Astrocyte (in vitro differentiated cells and primary cell): Measurements from ENCODE around the gene PPP1R13B. TPM values are rescaled to one million over a fixed set of nuclear protein-coding genes. Genes with fewer than 3 reads are reported as not detected.
"Not testable (repeated sequence)": the region's sequence is repeated elsewhere in the genome, so short reads cannot be mapped to it uniquely, and the experiment has no call there.

Experiments used
- DNase-seq: peaks from one replicate; pipeline ENCODE4 v3.0.0-alpha.2; 2010; ENCODE audit warnings: low read depth
- FAIRE-seq: peaks from 2 replicates; lab custom pipeline; 2011; peaks lifted over from hg19 to GRCh38; lab: Jason Lieb, UNC
- H2AFZ ChIP-seq: 2 replicates; pipeline ENCODE4 v1.6.0; 2012; ENCODE audit warnings: low read depth, low read length, inconsistent platforms
- H3K27ac ChIP-seq: 2 replicates; pipeline ENCODE4 v1.5.1; 2011; ENCODE audit warnings: low read depth, low read length, inconsistent platforms
- H3K27me3 ChIP-seq: 2 replicates; pipeline ENCODE4 v1.6.0; 2011; ENCODE audit warnings: low read length, inconsistent platforms; ENCODE audit not compliant: insufficient read depth
- H3K36me3 ChIP-seq: 2 replicates; pipeline ENCODE4 v1.5.1; 2011; ENCODE audit warnings: low read length, inconsistent platforms; ENCODE audit not compliant: insufficient read depth
- H3K4me1 ChIP-seq: 2 replicates; pipeline ENCODE4 v1.5.1; 2011; ENCODE audit warnings: low read length, inconsistent platforms; ENCODE audit not compliant: insufficient read depth
- H3K4me2 ChIP-seq: 2 replicates; pipeline ENCODE4 v1.6.0; 2012; ENCODE audit warnings: low read length, inconsistent platforms
- H3K4me3 ChIP-seq: 2 replicates; pipeline ENCODE4 v1.5.1; 2011; ENCODE audit warnings: low read depth, mild to moderate bottlenecking, low read length, inconsistent platforms; ENCODE audit not compliant: insufficient read depth
- H3K79me2 ChIP-seq: 2 replicates; pipeline ENCODE4 v1.6.0; 2012; ENCODE audit warnings: mild to moderate bottlenecking, low read length, inconsistent platforms; ENCODE audit not compliant: insufficient read depth
- H3K9ac ChIP-seq: 2 replicates; pipeline ENCODE4 v1.6.0; 2012; ENCODE audit warnings: mild to moderate bottlenecking, low read length, inconsistent platforms
- H3K9me3 ChIP-seq: 2 replicates; pipeline ENCODE4 v1.5.1; 2012; ENCODE audit warnings: low read depth, mild to moderate bottlenecking, low read length, inconsistent platforms; ENCODE audit not compliant: insufficient read depth
- H4K20me1 ChIP-seq: 2 replicates; pipeline ENCODE4 v1.6.0; 2012; ENCODE audit warnings: low read length, inconsistent platforms; ENCODE audit not compliant: insufficient read depth
- H3K27ac Mint-ChIP-seq: one replicate; pipeline ENCODE4 v1.8.0; 2021; ENCODE audit warnings: mild to moderate bottlenecking, mixed read lengths; ENCODE audit not compliant: unreplicated experiment
- H3K27me3 Mint-ChIP-seq: one replicate; pipeline ENCODE4 v1.8.0; 2021; ENCODE audit warnings: low read depth, mixed read lengths; ENCODE audit not compliant: unreplicated experiment
- H3K36me3 Mint-ChIP-seq: one replicate; pipeline ENCODE4 v1.8.0; 2021; ENCODE audit warnings: low read depth, mixed read lengths; ENCODE audit not compliant: unreplicated experiment
- H3K4me1 Mint-ChIP-seq: one replicate; pipeline ENCODE4 v1.8.0; 2021; ENCODE audit warnings: low read depth, mixed read lengths; ENCODE audit not compliant: unreplicated experiment
- H3K4me3 Mint-ChIP-seq: one replicate; pipeline ENCODE4 v1.8.0; 2021; ENCODE audit warnings: mild to moderate bottlenecking, moderate library complexity, mixed read lengths; ENCODE audit not compliant: unreplicated experiment
- H3K9me3 Mint-ChIP-seq: one replicate; pipeline ENCODE4 v1.8.0; 2021; ENCODE audit warnings: mild to moderate bottlenecking, mixed read lengths; ENCODE audit not compliant: unreplicated experiment
- CTCF ChIP-seq: IDR thresholded peaks from 2 replicates; pipeline ENCODE4 v1.5.1; 2011; ENCODE audit warnings: low read depth, mild to moderate bottlenecking, inconsistent platforms, low read length, moderate library complexity; ENCODE audit not compliant: insufficient read depth
- EZH2 ChIP-seq: IDR thresholded peaks from 2 replicates; pipeline ENCODE4 v1.6.1; 2012; ENCODE audit warnings: mild to moderate bottlenecking, low read length, inconsistent platforms; ENCODE audit not compliant: insufficient read depth
- total RNA-seq: library from RNA; stranded (reverse); gene quantifications from 2 replicates; pipeline ENCODE4 v1.2.1, GENCODE V29; 2021

Gene PPP1R13B
- total RNA-seq, 1 donor from 2014 or later, result 7.0 TPM

DNA sequence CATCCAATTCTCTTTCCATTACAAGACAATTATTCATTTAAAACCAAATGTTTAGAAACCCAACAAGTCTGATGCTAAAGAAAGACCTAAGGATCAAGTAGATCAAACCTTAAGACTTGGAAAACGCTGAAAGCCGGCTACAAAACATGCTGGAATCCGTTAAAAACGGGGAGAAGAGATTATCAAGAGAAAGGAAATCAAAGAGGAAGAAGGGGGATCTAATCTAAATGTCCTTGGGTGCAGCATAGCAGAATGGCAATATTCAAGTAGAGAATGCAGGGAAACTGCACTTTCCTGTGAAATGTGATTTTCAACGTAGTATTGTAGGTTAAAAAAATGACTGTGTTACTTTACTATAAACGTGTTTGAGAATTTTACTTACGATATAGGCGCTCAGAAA, 1.3 kb downstream of the PPP1R13B start:
- Histone ChIP-seq H3K27ac (no peak overlapping the region), H2AFZ (no peak overlapping the region), H3K9ac (no peak overlapping the region), H4K20me1 (peaks cover 8% of the 10 kb centered on the region), H3K36me3 (no peaks in the 10 kb centered on the region), H3K4me1 (no peaks in the 10 kb centered on the region), H3K27me3 (peaks cover 16% of the 10 kb centered on the region), H3K4me2 (peak overlapping the region; percentile 91), H3K9me3 (no peaks in the 10 kb centered on the region), H3K79me2 (no peaks in the 10 kb centered on the region), H3K4me3 (peak overlapping the region; percentile 76)
- DNase-seq (no peak), FAIRE-seq (no peak)
- peak overlapping the region; percentile 90 for H3K4me3 Mint-ChIP-seq
- no peak for TF ChIP-seq EZH2
- no peak for TF ChIP-seq CTCF
- H3K4me1 Mint-ChIP-seq, result peaks cover 3% of the 10 kb centered on the region
- no peaks in the 10 kb centered on the region for H3K9me3 Mint-ChIP-seq
- H3K27me3 Mint-ChIP-seq, result peaks cover 22% of the 10 kb centered on the region
- no peak overlapping the region for H3K27ac Mint-ChIP-seq
- H3K36me3 Mint-ChIP-seq, result peaks cover 1% of the 10 kb centered on the region

DNA sequence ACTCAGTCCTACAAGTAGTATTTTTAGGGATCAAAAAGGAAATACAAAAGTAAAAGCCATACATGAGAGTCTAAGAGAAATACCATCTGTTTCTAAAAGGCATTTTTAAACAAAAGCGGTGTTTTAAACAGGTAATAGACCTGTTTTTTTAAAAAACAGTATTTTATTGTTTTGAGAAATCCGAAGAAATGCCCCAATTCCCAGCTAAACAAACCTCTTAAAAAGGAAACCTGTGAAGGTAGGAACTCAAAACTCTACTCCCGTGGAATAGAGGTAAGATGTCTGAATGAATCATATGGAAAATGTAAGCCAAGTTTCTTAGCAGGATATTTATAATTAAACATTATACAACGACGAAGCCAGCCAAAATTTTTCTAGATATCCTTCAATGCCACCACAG, 2.0 kb downstream of the PPP1R13B start:
- no peaks in the 10 kb centered on the region for H3K4me1 ChIP-seq
- Mint-ChIP-seq H3K9me3 (no peaks in the 10 kb centered on the region), H3K36me3 (peaks cover 1% of the 10 kb centered on the region), H3K4me3 (no peak overlapping the region), H3K27ac (no peak overlapping the region), H3K27me3 (peaks cover 22% of the 10 kb centered on the region), H3K4me1 (peaks cover 3% of the 10 kb centered on the region)
- H4K20me1 ChIP-seq, result peaks cover 8% of the 10 kb centered on the region
- no peaks in the 10 kb centered on the region for H3K79me2 ChIP-seq
- H2AFZ ChIP-seq, result no peak overlapping the region
- H3K9me3 ChIP-seq, result no peaks in the 10 kb centered on the region
- peaks cover 16% of the 10 kb centered on the region for H3K27me3 ChIP-seq
- no peak overlapping the region for H3K9ac ChIP-seq
- DNase-seq (no peak), FAIRE-seq (no peak)
- no peak overlapping the region for H3K4me3 ChIP-seq
- no peak overlapping the region for H3K27ac ChIP-seq
- H3K4me2 ChIP-seq, result no peak overlapping the region
- no peak for TF ChIP-seq CTCF
- no peak for TF ChIP-seq EZH2
- H3K36me3 ChIP-seq, result no peaks in the 10 kb centered on the region

GRCh38 chr14:103841265-103841664, 6.1 kb downstream of the PPP1R13B start:
- H3K4me1 Mint-ChIP-seq, result not testable (repeated sequence)

More at GRCh38 chr14:103841265-103841664, 6.1 kb downstream of the PPP1R13B start:
- not testable (repeated sequence) for H3K9ac ChIP-seq, H3K27me3 Mint-ChIP-seq, H3K9me3 ChIP-seq, H2AFZ ChIP-seq, H3K27ac ChIP-seq, H3K36me3 ChIP-seq, H3K27ac Mint-ChIP-seq, H3K36me3 Mint-ChIP-seq, H3K79me2 ChIP-seq, H3K4me3 ChIP-seq, H3K4me1 ChIP-seq, H3K4me2 ChIP-seq, H3K9me3 Mint-ChIP-seq, H3K4me3 Mint-ChIP-seq, DNase-seq, FAIRE-seq
- Histone ChIP-seq H3K27me3 (peaks cover 11% of the 10 kb centered on the region), H4K20me1 (peaks cover 15% of the 10 kb centered on the region)
